WTC11 (cell line): ENCODE measurements around the gene SERPINA6. TPM values are rescaled to one million over a fixed set of nuclear protein-coding genes. Genes with fewer than 3 reads are reported as not detected.

Experiments
- ATAC-seq: fragments of 200-7000 bp; cut with Tn5 transposase; 2 replicates; pipeline ENCODE4 v1.10.0; 2021; ENCODE audit warnings: mild to moderate bottlenecking, moderate library complexity
- CTCF ChIA-PET: fragments of 300-600 bp; sonication (Branson Sonifier 250); formaldehyde crosslinking; loops from one replicate; lab custom pipeline; 2021; ENCODE audit warnings: antibody characterized with exemption; lab: Charles Lee
- POLR2A ChIA-PET: fragments of 350-600 bp; sonication (Branson Sonifier 250); formaldehyde crosslinking; loops from one replicate; lab custom pipeline; 2021; ENCODE audit warnings: antibody characterized with exemption; lab: Charles Lee
- DNase-seq: peaks from one replicate; pipeline ENCODE4 v3.0.0; 2021; ENCODE audit warnings: low spot score
- H3K27ac Mint-ChIP-seq: 2 replicates; pipeline ENCODE4 v1.8.0; 2021; ENCODE audit warnings: mixed read lengths
- H3K27me3 Mint-ChIP-seq: 2 replicates; pipeline ENCODE4 v1.8.0; 2021; ENCODE audit warnings: low read depth, mild to moderate bottlenecking, moderate library complexity, mixed read lengths
- H3K36me3 Mint-ChIP-seq: 2 replicates; pipeline ENCODE4 v1.8.0; 2021; ENCODE audit warnings: mixed read lengths
- H3K4me1 Mint-ChIP-seq: 2 replicates; pipeline ENCODE4 v1.8.0; 2022; ENCODE audit warnings: mixed read lengths
- H3K4me3 Mint-ChIP-seq: 2 replicates; pipeline ENCODE4 v1.8.0; 2021; ENCODE audit warnings: mild to moderate bottlenecking, moderate library complexity, mixed read lengths
- H3K9me3 Mint-ChIP-seq: 2 replicates; pipeline ENCODE4 v1.8.0; 2021; ENCODE audit warnings: mixed read lengths
- CBFB ChIP-seq: sonication (generic); formaldehyde crosslinking; IDR thresholded peaks from 2 replicates; pipeline ENCODE4 v1.8.1; 2022; ENCODE audit warnings: mild to moderate bottlenecking, low read depth, missing genetic modification reagents
- FOXJ3 ChIP-seq: sonication (generic); formaldehyde crosslinking; IDR thresholded peaks from 2 replicates; pipeline ENCODE4 v1.9.0; 2021; ENCODE audit warnings: missing genetic modification reagents, mild to moderate bottlenecking, borderline replicate concordance
- GABPB1 ChIP-seq: sonication (generic); formaldehyde crosslinking; IDR thresholded peaks from 2 replicates; pipeline ENCODE4 v1.8.1; 2023; ENCODE audit warnings: mild to moderate bottlenecking, missing genetic modification reagents
- GTF2I ChIP-seq: fragments of 250-450 bp; sonication (Bioruptor Pico); conservative IDR thresholded peaks from 2 replicates; pipeline ENCODE4 v1.4.0; 2021; ENCODE audit warnings: mild to moderate bottlenecking
- JAZF1 ChIP-seq: fragments of 250-450 bp; sonication (Bioruptor Pico); IDR thresholded peaks from 2 replicates; pipeline ENCODE4 v1.9.0; 2021; ENCODE audit warnings: moderate library complexity, mild to moderate bottlenecking, inconsistent platforms
- JUN ChIP-seq: sonication (generic); formaldehyde crosslinking; IDR thresholded peaks from 2 replicates; pipeline ENCODE4 v1.8.0; 2023; ENCODE audit warnings: mild to moderate bottlenecking, missing genetic modification reagents
- KAT7 ChIP-seq: sonication (generic); formaldehyde crosslinking; IDR thresholded peaks from 2 replicates; pipeline ENCODE4 v1.8.1; 2023; ENCODE audit warnings: missing genetic modification reagents, mild to moderate bottlenecking, borderline replicate concordance
- NR1H2 ChIP-seq: sonication (generic); formaldehyde crosslinking; IDR thresholded peaks from 2 replicates; pipeline ENCODE4 v1.9.0; 2021; ENCODE audit warnings: mild to moderate bottlenecking, moderate library complexity, missing genetic modification reagents
- NR2C2 ChIP-seq: sonication (generic); formaldehyde crosslinking; IDR thresholded peaks from 2 replicates; pipeline ENCODE4 v1.8.0; 2022; ENCODE audit warnings: mild to moderate bottlenecking, missing genetic modification reagents
- SOX15 ChIP-seq: fragments of 250-450 bp; sonication (Bioruptor Pico); IDR thresholded peaks from 2 replicates; pipeline ENCODE4 v1.9.0; 2021; ENCODE audit warnings: mild to moderate bottlenecking
- SP1 ChIP-seq: sonication (generic); formaldehyde crosslinking; conservative IDR thresholded peaks from 2 replicates; pipeline ENCODE4 v1.8.1; 2022; ENCODE audit warnings: missing genetic modification reagents
- ZNF219 ChIP-seq: sonication (generic); formaldehyde crosslinking; IDR thresholded peaks from 2 replicates; pipeline ENCODE4 v1.8.0; 2023; ENCODE audit warnings: missing genetic modification reagents, mild to moderate bottlenecking, borderline replicate concordance
- ZNF396 ChIP-seq: fragments of 250-450 bp; sonication (Bioruptor Pico); IDR thresholded peaks from 2 replicates; pipeline ENCODE4 v1.8.0; 2021; ENCODE audit warnings: mild to moderate bottlenecking, moderate library complexity, borderline replicate concordance
- ZSCAN18 ChIP-seq: fragments of 250-450 bp; sonication (Bioruptor Pico); IDR thresholded peaks from 2 replicates; pipeline ENCODE4 v2.1.2; 2022; ENCODE audit warnings: mild to moderate bottlenecking, moderate library complexity
- total RNA-seq: library from RNA; stranded (reverse); gene quantifications from 3 replicates; pipeline ENCODE4 v1.2.3, GENCODE V29; 2021
- TF ChIP-seq, protein P1 (sequence below): sonication (generic); formaldehyde crosslinking; IDR thresholded peaks from 2 replicates; pipeline ENCODE4 v1.8.1; 2023; ENCODE audit warnings: mild to moderate bottlenecking, missing genetic modification reagents, borderline replicate concordance
- TF ChIP-seq, protein P2 (sequence below): fragments of 250-450 bp; sonication (Bioruptor Pico); conservative IDR thresholded peaks from 2 replicates; pipeline ENCODE4 v1.9.0; 2021; ENCODE audit warnings: mild to moderate bottlenecking
- TF ChIP-seq, protein P3 (sequence below): sonication (generic); formaldehyde crosslinking; IDR thresholded peaks from 2 replicates; pipeline ENCODE4 v1.8.1; 2023; ENCODE audit warnings: mild to moderate bottlenecking, missing genetic modification reagents, moderate library complexity
- TF ChIP-seq, protein P4 (sequence below): sonication (generic); formaldehyde crosslinking; IDR thresholded peaks from 2 replicates; pipeline ENCODE4 v1.8.0; 2023; ENCODE audit warnings: missing genetic modification reagents
- TF ChIP-seq, protein P5 (sequence below): sonication (generic); formaldehyde crosslinking; IDR thresholded peaks from 2 replicates; pipeline ENCODE4 v1.8.0; 2022; ENCODE audit warnings: mild to moderate bottlenecking, missing genetic modification reagents
- TF ChIP-seq, protein P6 (sequence below): fragments of 250-450 bp; sonication (Bioruptor Pico); IDR thresholded peaks from 2 replicates; pipeline ENCODE4 v1.8.0; 2021; ENCODE audit warnings: mild to moderate bottlenecking

The SERPINA6 gene
- total RNA-seq, 1 experiment from 2014 or later = 0.15 TPM

DNA sequence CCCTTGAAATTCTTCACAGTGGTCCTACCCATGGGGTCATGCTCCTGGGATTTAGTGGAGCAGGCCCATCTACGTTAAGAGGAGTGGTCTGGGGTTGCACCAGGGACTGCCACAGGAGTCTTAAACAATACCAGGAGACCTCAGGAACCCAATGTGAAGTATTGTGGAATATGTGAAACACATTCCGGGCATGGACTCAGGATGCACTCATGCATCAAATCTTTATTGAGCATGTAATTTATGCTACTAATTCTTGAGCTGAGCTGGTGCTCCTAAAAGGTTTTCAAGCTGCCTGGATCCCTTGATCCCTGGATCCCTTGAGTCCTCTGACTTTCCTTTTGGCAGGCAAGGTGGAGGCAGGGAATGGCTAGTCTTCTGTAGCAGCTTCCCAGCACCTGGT lies 38.9 kb downstream of the SERPINA6 start:
- H3K9me3 Mint-ChIP-seq = peaks cover 6% of the 10 kb centered on the region
- H3K36me3 Mint-ChIP-seq = no peaks in the 10 kb centered on the region
- H3K4me1 Mint-ChIP-seq = no peaks in the 10 kb centered on the region
- no peak for ATAC-seq
- no peak overlapping the region for H3K27ac Mint-ChIP-seq
- CTCF ChIA-PET = no interaction called here
- no peak overlapping the region for H3K4me3 Mint-ChIP-seq
- TF ChIP-seq, protein P1, sequence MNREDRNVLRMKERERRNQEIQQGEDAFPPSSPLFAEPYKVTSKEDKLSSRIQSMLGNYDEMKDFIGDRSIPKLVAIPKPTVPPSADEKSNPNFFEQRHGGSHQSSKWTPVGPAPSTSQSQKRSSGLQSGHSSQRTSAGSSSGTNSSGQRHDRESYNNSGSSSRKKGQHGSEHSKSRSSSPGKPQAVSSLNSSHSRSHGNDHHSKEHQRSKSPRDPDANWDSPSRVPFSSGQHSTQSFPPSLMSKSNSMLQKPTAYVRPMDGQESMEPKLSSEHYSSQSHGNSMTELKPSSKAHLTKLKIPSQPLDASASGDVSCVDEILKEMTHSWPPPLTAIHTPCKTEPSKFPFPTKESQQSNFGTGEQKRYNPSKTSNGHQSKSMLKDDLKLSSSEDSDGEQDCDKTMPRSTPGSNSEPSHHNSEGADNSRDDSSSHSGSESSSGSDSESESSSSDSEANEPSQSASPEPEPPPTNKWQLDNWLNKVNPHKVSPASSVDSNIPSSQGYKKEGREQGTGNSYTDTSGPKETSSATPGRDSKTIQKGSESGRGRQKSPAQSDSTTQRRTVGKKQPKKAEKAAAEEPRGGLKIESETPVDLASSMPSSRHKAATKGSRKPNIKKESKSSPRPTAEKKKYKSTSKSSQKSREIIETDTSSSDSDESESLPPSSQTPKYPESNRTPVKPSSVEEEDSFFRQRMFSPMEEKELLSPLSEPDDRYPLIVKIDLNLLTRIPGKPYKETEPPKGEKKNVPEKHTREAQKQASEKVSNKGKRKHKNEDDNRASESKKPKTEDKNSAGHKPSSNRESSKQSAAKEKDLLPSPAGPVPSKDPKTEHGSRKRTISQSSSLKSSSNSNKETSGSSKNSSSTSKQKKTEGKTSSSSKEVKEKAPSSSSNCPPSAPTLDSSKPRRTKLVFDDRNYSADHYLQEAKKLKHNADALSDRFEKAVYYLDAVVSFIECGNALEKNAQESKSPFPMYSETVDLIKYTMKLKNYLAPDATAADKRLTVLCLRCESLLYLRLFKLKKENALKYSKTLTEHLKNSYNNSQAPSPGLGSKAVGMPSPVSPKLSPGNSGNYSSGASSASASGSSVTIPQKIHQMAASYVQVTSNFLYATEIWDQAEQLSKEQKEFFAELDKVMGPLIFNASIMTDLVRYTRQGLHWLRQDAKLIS = no peak
- TF ChIP-seq, protein P2, sequence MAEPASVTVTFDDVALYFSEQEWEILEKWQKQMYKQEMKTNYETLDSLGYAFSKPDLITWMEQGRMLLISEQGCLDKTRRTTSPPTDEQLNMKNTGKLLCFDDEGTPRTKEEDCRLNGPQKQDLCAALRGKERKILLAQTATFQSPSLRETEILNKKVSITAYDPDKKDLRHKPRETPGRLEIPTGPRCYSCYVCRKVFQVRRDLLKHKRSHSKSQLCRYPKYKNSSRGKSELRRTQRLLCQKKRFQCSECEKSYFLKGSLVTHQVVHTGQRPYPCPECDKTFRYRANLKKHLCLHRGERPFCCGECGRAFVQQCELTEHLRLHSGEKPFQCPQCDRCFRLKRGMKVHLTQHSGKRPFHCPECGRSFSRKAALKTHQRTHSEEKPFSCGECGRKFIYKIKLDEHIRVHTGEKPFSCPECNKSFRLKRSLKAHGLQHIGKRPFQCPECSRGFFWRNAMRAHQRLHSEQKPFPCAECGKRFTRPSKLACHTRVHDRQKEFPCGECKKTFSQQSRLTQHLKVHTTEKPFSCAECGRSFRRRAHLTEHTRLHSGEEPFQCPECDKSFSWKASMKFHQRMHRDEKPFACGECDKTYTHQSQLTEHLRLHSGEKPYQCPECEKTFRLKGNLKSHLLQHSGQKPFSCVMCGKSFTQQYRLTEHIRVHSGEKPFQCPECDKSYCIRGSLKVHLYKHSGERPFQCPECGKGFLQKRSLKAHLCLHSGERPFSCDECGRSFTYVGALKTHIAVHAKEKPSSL (CRISPR knock-in tag) = no peak
- no peak for TF ChIP-seq JAZF1
- TF ChIP-seq, protein P3, sequence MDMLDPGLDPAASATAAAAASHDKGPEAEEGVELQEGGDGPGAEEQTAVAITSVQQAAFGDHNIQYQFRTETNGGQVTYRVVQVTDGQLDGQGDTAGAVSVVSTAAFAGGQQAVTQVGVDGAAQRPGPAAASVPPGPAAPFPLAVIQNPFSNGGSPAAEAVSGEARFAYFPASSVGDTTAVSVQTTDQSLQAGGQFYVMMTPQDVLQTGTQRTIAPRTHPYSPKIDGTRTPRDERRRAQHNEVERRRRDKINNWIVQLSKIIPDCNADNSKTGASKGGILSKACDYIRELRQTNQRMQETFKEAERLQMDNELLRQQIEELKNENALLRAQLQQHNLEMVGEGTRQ (CRISPR knock-in tag) = no peak
- no peak for TF ChIP-seq SP1 (CRISPR knock-in tag)
- TF ChIP-seq JUN = no peak
- TF ChIP-seq ZNF396 (CRISPR knock-in tag) = no peak
- TF ChIP-seq ZNF219 = no peak
- TF ChIP-seq SOX15 (CRISPR knock-in tag) = no peak
- TF ChIP-seq NR2C2 (CRISPR knock-in tag) = no peak
- TF ChIP-seq GABPB1 (CRISPR knock-in tag) = no peak
- TF ChIP-seq FOXJ3 (CRISPR knock-in tag) = no peak
- no peak for TF ChIP-seq KAT7 (CRISPR knock-in tag)
- TF ChIP-seq CBFB (CRISPR knock-in tag) = no peak
- TF ChIP-seq GTF2I (CRISPR knock-in tag) = no peak
- no peak for TF ChIP-seq ZSCAN18 (CRISPR knock-in tag)
- TF ChIP-seq NR1H2 (CRISPR knock-in tag) = no peak
- TF ChIP-seq, protein P4, sequence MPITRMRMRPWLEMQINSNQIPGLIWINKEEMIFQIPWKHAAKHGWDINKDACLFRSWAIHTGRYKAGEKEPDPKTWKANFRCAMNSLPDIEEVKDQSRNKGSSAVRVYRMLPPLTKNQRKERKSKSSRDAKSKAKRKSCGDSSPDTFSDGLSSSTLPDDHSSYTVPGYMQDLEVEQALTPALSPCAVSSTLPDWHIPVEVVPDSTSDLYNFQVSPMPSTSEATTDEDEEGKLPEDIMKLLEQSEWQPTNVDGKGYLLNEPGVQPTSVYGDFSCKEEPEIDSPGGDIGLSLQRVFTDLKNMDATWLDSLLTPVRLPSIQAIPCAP (CRISPR knock-in tag) = no peak
- TF ChIP-seq, protein P5, sequence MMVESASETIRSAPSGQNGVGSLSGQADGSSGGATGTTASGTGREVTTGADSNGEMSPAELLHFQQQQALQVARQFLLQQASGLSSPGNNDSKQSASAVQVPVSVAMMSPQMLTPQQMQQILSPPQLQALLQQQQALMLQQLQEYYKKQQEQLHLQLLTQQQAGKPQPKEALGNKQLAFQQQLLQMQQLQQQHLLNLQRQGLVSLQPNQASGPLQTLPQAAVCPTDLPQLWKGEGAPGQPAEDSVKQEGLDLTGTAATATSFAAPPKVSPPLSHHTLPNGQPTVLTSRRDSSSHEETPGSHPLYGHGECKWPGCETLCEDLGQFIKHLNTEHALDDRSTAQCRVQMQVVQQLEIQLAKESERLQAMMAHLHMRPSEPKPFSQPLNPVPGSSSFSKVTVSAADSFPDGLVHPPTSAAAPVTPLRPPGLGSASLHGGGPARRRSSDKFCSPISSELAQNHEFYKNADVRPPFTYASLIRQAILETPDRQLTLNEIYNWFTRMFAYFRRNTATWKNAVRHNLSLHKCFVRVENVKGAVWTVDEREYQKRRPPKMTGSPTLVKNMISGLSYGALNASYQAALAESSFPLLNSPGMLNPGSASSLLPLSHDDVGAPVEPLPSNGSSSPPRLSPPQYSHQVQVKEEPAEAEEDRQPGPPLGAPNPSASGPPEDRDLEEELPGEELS = no peak
- TF ChIP-seq, protein P6, sequence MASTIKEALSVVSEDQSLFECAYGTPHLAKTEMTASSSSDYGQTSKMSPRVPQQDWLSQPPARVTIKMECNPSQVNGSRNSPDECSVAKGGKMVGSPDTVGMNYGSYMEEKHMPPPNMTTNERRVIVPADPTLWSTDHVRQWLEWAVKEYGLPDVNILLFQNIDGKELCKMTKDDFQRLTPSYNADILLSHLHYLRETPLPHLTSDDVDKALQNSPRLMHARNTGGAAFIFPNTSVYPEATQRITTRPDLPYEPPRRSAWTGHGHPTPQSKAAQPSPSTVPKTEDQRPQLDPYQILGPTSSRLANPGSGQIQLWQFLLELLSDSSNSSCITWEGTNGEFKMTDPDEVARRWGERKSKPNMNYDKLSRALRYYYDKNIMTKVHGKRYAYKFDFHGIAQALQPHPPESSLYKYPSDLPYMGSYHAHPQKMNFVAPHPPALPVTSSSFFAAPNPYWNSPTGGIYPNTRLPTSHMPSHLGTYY (CRISPR knock-in tag) = no peak
- TF ChIP-seq, all 79 proteins: peak for 0
- DNase-seq = no peak
- no peaks in the 10 kb centered on the region for H3K27me3 Mint-ChIP-seq
- POLR2A ChIA-PET = no interaction called here
